ENCODE measurements around the gene MGAT4C.

DNA sequence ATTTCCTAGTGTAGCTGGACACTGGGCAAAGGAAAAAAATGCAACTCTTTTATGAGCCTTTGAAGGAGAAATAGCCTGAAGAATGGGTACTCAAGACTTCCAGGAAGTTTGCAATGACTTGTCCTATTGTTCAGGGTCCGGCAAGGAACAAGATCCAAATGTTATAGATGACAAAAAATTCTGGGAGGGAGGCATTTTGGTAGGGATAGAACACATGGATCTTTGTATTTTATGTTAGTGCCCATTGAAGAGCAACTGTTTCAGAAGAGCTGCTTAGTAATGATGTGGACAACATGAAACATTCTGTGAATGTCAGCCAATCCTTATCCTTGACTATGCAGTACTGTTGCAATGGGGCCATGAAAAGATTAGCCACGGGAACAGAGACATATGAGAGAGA lies 138.0 kb downstream of the MGAT4C start:
- TF ChIP-seq, protein P1, sequence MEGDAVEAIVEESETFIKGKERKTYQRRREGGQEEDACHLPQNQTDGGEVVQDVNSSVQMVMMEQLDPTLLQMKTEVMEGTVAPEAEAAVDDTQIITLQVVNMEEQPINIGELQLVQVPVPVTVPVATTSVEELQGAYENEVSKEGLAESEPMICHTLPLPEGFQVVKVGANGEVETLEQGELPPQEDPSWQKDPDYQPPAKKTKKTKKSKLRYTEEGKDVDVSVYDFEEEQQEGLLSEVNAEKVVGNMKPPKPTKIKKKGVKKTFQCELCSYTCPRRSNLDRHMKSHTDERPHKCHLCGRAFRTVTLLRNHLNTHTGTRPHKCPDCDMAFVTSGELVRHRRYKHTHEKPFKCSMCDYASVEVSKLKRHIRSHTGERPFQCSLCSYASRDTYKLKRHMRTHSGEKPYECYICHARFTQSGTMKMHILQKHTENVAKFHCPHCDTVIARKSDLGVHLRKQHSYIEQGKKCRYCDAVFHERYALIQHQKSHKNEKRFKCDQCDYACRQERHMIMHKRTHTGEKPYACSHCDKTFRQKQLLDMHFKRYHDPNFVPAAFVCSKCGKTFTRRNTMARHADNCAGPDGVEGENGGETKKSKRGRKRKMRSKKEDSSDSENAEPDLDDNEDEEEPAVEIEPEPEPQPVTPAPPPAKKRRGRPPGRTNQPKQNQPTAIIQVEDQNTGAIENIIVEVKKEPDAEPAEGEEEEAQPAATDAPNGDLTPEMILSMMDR (IDR thresholded peaks at IDR 0.05), result no peak
- TF ChIP-seq POLR2AphosphoS5 (IDR thresholded peaks at IDR 0.05; ENCODE audit: insufficient read depth in 1 of 2, low read depth in 1 of 2), result no peak
